Stimulated activated CD4-positive, alpha-beta T cell treated with anti-CD3 and anti-CD28 coated beads, TNF-alpha, amount 100 ng/mL, for 24 hours (primary cell): ENCODE results near the gene OVCA2.

Experiments used
- DNase-seq, 3 experiments: peaks; one replicate each; pipeline ENCODE4 v3.0.0-alpha.2; 2020; ENCODE audit warnings: low read depth in 3 of 3

The OVCA2 gene

DNA sequence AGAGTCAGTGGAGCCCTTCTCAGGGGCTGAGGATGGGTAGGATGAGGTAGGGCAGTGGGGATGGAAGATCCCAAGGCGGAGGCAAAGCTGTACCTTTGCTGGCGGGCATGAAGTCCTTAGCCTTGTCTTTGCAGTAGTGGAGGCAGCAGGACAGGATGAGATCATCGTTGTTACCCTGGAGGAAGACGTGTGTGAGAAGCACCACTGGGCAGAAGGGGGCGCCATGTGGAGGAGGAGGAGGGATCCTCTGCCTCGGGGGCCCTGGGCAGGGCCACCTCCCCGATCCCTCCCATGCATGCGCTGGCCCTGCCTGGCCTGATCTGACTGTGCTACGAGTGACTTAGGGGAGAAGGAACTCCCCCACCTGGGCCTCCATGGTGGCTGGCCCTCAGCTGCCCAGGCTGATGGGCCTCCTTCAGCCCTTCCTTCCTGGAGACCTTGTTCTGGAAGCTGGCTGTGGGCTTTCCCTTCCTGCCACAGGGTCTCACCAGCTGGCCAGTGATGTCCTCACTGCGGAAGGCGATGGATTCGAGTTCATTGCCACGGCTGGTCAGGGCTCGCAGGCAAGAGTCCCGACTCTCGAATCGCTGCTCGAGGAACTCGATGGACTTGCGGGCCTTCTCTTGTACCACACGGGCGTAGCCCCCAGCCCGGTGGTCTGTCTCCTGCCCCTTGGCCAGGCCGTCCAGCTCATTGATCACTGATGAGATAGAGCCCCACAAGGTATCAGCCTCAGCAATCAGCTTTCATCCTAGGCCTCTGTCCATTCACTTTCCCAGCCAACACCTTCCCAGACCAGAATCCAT is 23.4 kb downstream of the OVCA2 start:
- peak in 1 of 3 experiments; percentile 67 for DNase-seq

- DNase-seq, result no peak
Observed at GRCh38 chr17:2065949-2066400, 24.2 kb downstream of the OVCA2 start.

DNA sequence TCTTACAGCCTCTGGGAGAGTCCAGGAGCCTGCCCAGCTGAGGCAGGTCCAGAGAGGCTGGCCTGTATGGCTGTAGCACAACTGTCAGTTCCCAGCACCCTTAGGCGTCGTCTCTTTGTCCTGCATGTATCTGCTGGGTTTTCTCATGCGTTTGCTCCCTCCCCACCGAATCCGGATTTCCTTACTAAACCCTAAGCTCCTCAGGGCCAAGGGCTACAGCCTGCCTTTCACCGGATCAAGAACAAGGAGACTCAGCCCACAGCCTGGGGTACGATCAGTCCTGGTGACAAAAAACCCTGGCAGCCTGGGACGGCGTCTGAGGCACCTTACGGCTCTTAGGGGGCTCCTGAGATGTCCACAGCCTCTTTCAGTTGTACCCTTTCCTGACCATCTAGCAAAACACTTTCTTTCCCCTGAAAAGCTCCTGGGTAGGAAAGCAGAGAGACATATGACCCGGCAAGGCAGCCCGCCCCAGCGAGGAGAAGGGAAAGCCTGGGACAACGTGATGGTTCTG is 25.3 kb downstream of the OVCA2 start:
- no peak for DNase-seq

GRCh38 chr17:2067608-2068024 is 25.8 kb downstream of the OVCA2 start:
- DNase-seq, result no peak

DNA sequence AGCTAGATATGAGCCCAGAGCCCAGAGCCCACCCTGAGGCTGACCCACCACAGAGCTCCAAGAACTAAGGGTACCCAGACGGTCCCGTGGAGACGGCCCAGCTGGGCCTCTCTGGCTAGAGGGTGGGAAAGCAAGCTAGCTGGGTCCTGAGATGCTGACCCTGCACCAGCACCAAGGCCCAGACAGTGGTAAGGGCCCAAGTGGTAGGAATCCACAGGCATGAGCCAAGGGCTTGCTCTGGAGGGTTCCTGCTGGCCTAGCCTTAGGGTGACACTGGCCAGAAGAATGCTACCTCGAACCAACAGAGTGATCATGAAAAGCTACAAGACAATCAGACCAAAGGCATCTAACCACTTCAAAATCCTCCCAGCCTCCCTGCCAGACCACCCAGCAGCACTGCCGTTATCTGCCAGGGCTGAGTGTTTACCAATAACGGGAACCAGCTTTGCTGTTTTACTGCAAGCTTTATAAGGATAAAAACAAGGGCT is 26.3 kb downstream of the OVCA2 start:
- DNase-seq, result no peak

DNA sequence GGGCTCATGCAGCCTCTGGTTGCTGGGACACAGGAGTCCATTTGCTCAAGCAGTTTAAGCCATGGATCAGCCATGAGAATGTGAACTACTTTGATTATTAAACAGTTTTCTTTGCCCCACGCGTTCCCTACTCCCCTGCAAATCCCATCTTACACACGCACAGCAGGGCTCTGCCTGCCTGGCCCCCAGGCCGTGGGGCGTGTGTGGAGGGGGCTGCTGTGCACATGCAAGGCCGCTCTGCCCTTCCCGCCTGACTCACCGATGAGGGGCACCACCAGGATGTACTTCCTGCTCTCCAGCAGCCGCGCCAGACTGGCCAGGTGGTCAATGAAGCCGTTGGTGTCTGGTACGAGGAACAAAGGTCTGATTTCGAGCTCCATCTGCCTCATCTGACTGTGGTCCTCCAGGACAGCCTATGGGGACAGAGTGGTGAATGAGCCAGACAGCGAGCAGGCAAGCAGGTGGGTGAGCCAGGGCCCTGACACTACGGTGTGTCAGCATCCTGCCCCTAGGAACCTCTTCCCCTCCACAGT is 26.8 kb downstream of the OVCA2 start:
- no peak for DNase-seq

- peak in 2 of 3 experiments; percentile 47 to 75 for DNase-seq
Observed at GRCh38 chr17:2070241-2071023, 28.6 kb downstream of the OVCA2 start.

GRCh38 chr17:2071024-2071385 is 29.2 kb downstream of the OVCA2 start:
- no peak for DNase-seq

- no peak for DNase-seq
Observed at GRCh38 chr17:2071455-2072281, 29.8 kb downstream of the OVCA2 start.

DNA sequence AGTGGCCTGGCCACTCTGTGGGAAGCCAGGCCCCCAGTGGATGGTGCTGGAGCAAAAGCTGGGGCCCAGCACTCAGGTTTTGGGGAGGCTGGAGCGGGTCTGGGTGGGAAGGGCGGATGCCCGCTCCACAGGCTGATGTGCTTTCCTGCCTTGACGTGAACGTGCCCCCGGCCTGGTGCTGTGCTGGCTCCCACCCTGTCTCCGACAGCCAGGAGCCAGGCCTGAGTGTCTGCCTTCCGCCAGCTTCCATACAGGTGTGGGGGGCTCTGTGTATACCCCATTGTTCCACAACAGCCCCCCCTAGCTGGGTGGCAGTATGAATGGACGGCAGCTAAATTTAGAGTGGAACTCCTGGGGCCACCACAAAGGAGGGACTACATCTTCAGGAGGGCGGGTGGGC is 33.1 kb downstream of the OVCA2 start:
- no peak for DNase-seq

- no peak for DNase-seq
Observed at GRCh38 chr17:2075336-2076086, 33.7 kb downstream of the OVCA2 start.

GRCh38 chr17:2076087-2076984 is 34.5 kb downstream of the OVCA2 start:
- DNase-seq, result no peak

DNA sequence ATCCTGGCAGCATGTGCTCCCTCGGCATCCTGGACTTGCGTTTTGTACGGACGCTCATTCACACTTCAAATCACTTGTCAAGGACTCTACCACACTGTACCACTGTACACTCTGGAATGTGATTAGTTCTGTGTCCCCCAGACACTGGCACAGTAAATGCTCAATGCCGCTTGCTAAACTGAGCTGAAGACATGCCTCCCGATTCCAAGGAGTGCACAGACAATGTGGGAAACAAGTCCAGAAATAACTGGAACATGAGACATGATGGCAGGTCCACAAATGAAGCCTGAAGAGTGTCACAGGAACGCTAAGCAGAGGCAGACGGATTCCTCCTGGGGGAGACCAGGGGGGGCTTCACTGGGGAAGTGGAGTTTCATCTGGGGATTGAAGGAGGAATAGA is 35.2 kb downstream of the OVCA2 start:
- no peak for DNase-seq

DNA sequence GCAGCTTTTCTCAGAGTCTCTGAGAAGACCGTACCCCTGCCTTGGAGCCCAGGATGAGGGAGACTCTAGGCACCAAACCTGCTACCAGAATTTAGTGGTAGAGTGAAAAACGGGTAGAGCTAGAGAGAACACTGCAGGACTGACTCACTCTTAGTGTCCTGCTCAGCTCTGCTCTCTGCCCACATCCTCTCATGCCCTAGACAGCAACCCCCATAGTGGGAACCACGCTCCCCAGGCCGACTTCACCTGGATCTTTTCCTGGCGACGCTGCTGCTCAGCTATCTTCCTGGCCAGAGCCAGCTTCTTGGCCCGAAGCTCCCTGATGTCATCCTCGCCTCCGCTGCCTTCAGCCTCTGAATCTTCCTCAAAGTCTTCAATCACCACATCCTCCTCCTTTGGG is 39.7 kb downstream of the OVCA2 start:
- no peak for DNase-seq

GRCh38 chr17:2082003-2082781 is 40.4 kb downstream of the OVCA2 start:
- DNase-seq, result no peak

GRCh38 chr17:2083613-2084035 is 41.8 kb downstream of the OVCA2 start:
- no peak for DNase-seq

DNA sequence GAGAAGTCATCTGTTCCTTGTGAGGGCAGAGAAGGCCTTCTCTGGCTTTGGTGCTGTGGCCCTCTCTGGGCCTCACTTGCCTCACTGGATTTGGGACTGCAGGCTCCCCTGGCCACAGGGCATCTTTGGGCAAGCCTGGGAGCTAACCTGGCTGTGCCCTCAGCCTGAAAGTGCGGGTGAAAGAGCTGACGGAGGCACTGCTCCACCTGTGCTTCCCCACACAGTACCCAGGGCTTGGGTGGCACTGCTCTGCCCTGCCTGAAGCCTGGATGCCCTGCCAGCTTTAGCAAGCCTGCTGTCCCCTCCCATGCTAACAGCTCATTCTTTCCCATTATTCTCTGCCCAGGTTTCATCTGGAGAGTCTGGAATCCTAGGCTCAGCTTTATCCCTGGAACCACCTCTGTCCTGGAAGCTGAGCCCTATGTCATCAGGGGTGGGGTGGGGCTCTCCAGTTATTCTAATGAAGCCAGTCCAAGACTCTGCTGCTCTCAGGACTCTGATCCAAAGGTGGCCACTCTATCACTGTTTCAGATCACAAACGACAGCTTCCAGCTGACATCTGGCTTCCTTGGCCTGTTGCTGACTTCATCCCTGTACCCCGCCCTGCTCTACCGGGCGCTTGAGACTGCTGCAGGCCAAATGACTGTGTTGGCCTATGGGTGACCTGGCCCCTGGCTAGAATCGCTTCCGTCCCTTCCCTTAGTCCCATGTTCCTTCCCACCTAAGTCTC is 42.4 kb downstream of the OVCA2 start:
- no peak for DNase-seq
